HG02623 (cell line): ENCODE measurements around the gene TMOD1.
"Not testable (repeated sequence)": the region's sequence is repeated elsewhere in the genome, so short reads cannot be mapped to it uniquely, and the experiment has no call there.

Experiments
- ATAC-seq: cut with Tn5 transposase; IDR thresholded peaks from one replicate; pipeline ENCODE4 v1.9.1; 2021; ENCODE audit warnings: moderate library complexity; ENCODE audit not compliant: unreplicated experiment

Gene TMOD1

GRCh38 chr9:97501177-97501971 lies at the start of gene TMOD1:
Gene TMOD1, plus strand, starts transcription at chr9:97501666. Its CDS starts 22,523 bp downstream, at chr9:97524189.
- ATAC-seq, result peak; percentile 63

- ATAC-seq, result not testable (repeated sequence)
These were observed 47.9 kb upstream of the TMOD1 start for GRCh38 chr9:97453573-97453972.

DNA sequence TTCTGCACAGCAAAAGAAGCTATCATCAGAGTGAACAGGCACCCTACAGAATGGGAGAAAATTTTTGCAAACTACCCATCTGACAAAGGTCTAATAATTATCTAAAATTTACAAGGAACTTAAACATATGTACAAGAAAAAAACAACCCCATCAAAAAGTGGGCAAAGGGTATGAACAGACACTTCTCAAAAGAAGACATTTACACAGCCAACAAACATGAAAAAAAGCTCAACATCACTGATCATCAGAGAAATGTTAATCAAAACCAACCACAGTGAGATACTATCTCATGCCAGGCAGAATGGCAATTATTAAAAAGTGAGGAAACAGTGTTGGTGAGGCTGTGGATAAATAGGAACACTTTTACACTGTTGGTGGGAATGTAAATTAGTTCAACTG lies 44.6 kb upstream of the TMOD1 start:
- not testable (repeated sequence) for ATAC-seq

DNA sequence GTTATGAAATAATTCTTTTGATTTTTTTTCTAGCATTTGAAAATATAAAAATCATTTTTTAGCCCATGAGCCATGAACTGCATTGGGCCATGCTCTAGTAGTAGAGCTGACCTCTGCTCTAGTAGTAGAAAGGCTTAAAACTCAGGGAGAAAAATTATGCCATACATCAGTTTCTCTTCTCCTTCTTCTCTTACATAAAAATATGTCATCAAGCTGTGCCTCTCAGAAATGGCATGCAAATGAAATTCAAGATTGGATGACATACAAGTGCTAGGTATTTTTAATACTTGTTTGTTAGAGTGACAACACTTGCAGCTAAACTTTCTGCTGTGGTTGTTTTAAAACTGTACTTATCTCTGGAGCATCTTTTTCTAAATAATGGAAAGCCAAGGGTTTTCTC lies 42.1 kb upstream of the TMOD1 start:
- no peak for ATAC-seq

DNA sequence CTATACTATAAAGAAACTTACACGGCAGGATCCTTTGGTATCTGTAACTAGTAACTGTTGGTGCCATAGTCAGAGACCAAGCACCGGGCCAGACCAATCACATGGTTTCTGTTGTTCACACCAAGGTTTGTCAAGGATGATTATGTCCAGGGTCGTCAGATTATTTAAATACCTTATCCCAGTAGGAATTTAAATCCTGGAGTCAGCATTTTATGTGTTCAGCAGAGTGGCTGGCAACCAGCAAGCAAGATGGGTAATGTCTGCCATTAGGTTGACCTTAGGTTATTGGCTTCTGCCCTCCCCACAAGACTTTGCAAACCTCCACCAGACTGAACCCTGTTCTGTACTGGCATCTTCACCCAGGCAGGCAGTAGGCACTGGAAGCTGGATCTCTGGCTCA lies 39.3 kb upstream of the TMOD1 start:
- ATAC-seq, result no peak

DNA sequence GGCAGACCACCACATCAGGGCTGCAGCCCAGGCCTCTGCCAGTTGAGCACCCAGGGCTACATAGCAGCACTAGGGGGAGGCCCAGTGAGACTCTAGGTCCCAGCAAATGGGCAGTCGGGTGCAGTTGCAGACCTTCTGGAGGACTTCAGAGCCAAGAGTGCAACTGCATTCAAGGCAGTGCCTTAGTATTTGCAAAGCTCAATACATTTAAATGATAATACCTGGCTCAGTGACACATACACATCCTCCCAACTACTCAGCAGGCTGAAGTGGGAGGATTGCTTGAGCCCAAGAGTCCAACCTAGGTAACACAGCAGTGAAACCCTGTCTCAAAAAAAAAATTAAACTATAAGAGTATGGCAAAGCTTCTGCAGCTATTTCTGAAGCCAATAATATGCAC lies 38.6 kb upstream of the TMOD1 start:
- no peak for ATAC-seq

GRCh38 chr9:97468658-97469448 lies 32.6 kb upstream of the TMOD1 start:
- ATAC-seq, result peak; percentile 70

DNA sequence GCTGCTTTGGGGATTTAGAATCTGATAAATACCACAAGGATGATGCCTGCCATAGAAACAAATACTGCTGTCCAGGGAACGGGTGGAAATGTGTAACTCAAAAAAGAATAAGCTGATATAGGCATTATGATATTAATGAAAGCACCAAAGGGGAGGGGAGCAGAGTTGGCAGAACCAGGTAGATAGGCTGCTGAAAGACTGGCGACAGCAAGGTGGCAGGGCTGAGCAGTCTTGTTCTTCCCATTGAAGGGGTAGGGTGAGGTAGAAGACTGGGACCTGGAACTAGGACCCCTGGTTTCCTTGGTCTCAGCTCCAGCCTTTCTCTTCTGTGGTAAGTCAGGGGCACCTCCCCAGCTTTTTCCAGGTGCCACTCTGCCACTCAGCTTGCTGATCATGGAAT lies 31.4 kb upstream of the TMOD1 start:
- ATAC-seq, result no peak

DNA sequence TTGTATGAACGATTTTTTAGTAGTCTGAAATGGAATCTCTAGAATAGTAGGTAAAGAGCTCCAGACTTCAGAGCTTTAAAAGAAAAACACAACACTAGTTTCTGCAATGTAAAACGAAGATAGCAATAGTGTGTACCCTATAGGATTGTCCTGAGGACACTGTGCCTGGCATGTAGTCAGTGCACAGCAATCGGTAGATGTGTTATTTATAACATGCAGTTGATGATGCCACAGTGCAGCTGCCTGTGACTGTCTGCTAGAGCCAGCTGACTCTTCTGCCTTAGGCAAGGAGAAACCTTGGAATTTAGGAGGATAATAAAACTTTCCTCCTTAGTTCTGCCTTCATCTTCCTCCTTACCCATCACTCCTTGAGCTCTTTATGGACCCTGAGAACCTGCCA lies 27.7 kb upstream of the TMOD1 start:
- ATAC-seq, result no peak

DNA sequence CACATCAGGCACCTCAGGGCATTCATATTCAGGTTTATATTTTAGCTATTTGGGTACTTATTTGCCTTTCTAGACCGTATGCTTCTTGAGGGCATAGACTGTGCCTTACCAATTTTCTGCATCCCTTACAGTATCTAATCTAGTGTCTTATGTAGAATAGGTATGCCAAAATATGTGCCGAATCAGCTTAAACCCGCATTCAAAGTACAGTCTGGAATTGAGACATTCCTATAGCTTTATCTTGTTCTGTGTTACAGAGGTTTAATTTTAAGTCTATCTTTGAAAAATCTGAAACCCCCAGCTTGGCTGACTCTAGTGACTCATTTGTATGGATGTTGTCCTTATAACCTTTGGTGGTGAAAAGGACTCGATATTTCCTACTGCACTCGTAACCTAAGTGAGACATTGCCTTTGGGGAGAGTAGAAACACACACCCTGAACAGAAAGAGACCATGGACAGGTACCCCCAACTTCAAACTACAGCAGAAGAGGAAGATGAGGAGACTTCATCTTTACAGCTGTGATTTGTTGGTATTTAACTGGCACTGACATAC lies 27.0 kb upstream of the TMOD1 start:
- no peak for ATAC-seq

GRCh38 chr9:97475059-97475458 lies 26.4 kb upstream of the TMOD1 start:
- ATAC-seq, result no peak

DNA sequence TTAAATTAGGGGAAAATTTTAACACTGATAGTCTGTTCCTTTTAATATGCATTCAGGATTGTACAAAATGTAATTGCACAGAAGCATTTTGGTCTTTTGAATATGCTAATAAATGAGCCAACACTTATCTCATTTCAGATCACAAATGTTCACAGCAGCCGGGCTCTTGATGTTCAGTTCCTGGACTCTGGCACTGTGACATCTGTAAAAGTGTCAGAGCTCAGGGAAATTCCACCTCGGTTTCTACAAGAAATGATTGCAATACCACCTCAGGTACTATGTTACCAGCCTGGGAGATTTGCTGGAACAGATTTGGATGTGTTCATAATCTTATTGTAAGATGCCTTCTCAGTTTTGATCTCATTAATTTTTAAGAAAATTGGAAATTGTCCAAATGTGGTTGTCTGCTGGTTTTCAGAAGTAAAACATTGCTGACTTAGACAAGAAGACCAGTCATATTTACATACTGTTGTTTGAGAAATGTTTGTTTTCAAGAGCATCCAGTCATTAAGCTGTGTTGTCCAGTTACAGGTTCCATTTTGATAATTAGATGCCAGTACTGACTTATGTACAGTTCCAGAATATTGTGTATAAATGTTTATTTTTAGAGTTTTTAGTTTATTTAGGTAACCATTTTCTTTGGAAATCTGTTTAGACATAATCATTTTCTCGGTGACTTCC lies 23.0 kb upstream of the TMOD1 start:
- ATAC-seq, result no peak

GRCh38 chr9:97479496-97480159 lies 21.8 kb upstream of the TMOD1 start:
- ATAC-seq, result no peak

DNA sequence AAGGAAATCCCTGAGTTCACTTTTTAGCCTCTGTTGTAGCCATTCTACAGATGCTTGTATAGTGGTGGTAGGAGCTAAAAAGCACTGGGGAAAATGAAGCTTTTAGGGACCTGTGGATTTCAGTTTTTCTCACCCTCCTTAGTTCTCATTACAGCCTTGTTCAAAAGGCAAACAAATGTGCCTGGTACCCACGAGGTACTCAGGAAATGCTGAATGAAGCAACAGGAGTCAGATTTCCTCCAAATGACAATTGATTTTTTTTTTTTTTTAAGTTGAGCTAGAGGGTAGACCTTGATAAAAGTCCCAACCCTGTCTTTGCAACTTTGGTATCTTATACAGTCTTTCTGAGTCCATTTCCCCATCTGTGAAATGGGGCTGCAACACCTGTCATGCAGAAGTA lies 21.3 kb upstream of the TMOD1 start:
- no peak for ATAC-seq

DNA sequence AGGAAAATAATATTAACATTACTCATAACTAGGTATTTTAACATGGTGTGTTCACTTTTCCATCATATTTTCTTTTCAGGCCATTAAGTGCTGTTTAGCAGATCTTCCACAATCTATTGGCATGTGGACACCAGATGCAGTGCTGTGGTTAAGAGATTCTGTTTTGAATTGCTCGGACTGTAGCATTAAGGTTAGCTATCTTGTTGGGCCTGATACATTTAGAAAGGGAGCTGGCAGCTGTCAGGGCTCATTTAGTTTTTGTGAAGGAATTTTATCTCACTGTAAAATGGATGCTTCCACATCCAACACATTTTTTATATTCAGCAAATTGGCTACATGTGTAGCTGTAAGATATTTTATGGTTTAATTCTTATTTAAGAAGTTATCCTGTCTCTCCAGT lies 20.7 kb upstream of the TMOD1 start:
- ATAC-seq, result no peak

GRCh38 chr9:97484134-97484533 lies 17.3 kb upstream of the TMOD1 start:
- no peak for ATAC-seq

DNA sequence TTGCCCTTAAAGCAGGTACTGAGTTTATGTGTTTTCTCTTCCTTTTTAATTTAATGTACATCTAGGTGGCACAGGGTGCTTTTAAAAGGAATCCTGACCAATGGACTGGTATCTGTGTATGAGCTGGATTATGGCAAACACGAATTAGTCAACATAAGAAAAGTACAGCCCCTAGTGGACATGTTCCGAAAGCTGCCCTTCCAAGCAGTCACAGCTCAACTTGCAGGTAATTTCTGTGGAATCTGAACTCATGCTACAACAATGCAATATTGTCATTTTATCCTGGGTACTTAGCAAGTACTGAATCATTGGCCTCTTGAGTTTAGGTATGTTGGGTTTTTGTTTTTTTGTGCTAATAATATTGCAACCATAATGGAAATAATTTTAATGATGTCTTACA lies 14.4 kb upstream of the TMOD1 start:
- ATAC-seq, result no peak

GRCh38 chr9:97487861-97488260 lies 13.6 kb upstream of the TMOD1 start:
- no peak for ATAC-seq

DNA sequence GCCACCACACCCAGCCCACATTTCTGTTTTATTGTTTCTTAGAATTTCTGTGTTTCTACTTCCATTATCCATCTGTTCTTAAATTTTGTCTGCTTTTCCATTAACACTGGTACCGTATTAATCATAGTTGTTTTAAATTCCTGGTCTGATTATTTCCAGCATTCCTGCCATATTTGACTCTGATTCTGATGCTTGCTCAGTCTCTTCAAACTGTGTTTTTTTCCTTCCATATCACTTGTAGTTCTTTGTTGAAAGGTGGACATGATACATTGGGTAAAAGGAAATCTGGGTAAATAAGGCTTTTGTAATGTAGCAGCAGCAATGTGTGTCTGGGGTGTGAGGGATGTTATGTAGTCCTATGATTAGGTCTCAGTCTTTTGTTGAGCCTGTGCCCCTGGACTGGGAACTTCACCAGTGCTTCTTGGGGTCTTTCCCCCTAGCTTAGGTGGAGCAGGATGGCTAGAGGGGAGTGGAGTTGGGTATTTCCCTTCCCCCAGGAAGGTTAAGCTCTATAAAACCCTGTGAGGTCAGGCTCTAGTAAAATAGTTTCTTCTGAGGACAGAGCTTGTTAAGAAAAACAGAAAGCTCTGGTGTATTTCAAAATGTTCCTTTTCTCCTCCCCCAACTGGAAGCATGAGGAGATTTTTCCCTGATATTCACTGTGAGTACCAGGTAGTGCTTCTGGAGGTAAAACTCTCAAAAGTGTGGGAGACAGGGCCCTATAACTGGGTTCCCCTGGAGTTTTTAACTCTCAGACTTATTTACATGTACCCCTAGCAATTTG lies 10.1 kb upstream of the TMOD1 start:
- ATAC-seq, result no peak
